Nephron progenitor cell (in vitro differentiated cells): ENCODE results near the gene COL5A1.

Experiments
- DNase-seq: peaks from one replicate; pipeline ENCODE4 v3.0.0; 2021
- H3K27ac Mint-ChIP-seq: 2 replicates; pipeline ENCODE4 v1.8.0; 2021; ENCODE audit warnings: mild to moderate bottlenecking, moderate library complexity, mixed read lengths
- H3K27me3 Mint-ChIP-seq: 2 replicates; pipeline ENCODE4 v1.8.0; 2021; ENCODE audit warnings: mild to moderate bottlenecking, low read depth, mixed read lengths; ENCODE audit not compliant: poor library complexity
- H3K36me3 Mint-ChIP-seq: 2 replicates; pipeline ENCODE4 v1.8.0; 2021; ENCODE audit warnings: low read depth, mixed read lengths
- H3K4me1 Mint-ChIP-seq: 2 replicates; pipeline ENCODE4 v1.8.0; 2021; ENCODE audit warnings: mixed read lengths
- H3K4me3 Mint-ChIP-seq: 2 replicates; pipeline ENCODE4 v1.8.0; 2021; ENCODE audit warnings: mild to moderate bottlenecking, moderate library complexity, mixed read lengths
- H3K9me3 Mint-ChIP-seq: 2 replicates; pipeline ENCODE4 v1.8.0; 2021; ENCODE audit warnings: mild to moderate bottlenecking, moderate library complexity, mixed read lengths
- CTCF ChIP-seq: fragments of 200-600 bp; sonication (generic); IDR thresholded peaks from 2 replicates; pipeline ENCODE4 v1.5.0; 2021; ENCODE audit warnings: antibody characterized with exemption

The COL5A1 gene

GRCh38 chr9:134723491-134724190 lies 82.0 kb downstream of the COL5A1 start:
- H3K9me3 Mint-ChIP-seq: no peaks in the 10 kb centered on the region
- DNase-seq: no peak
- peak overlapping the region; percentile 45 for H3K27ac Mint-ChIP-seq
- peaks cover 5% of the 10 kb centered on the region for H3K36me3 Mint-ChIP-seq
- peaks cover 4% of the 10 kb centered on the region for H3K27me3 Mint-ChIP-seq
- H3K4me1 Mint-ChIP-seq: peaks cover 7% of the 10 kb centered on the region
- no peak for TF ChIP-seq CTCF
- no peak overlapping the region for H3K4me3 Mint-ChIP-seq

GRCh38 chr9:134724202-134724911 lies 82.8 kb downstream of the COL5A1 start:
- Mint-ChIP-seq H3K4me1 (peaks cover 8% of the 10 kb centered on the region), H3K9me3 (no peaks in the 10 kb centered on the region), H3K27ac (peak overlapping the region; percentile 45), H3K4me3 (no peak overlapping the region), H3K27me3 (peaks cover 4% of the 10 kb centered on the region), H3K36me3 (peaks cover 9% of the 10 kb centered on the region)
- no peak for TF ChIP-seq CTCF
- no peak for DNase-seq

- H3K4me3 Mint-ChIP-seq: no peak overlapping the region
- no peak for DNase-seq
- peaks cover 4% of the 10 kb centered on the region for H3K4me1 Mint-ChIP-seq
- H3K9me3 Mint-ChIP-seq: no peaks in the 10 kb centered on the region
- H3K27me3 Mint-ChIP-seq: peaks cover 4% of the 10 kb centered on the region
- no peak overlapping the region for H3K27ac Mint-ChIP-seq
- TF ChIP-seq CTCF: no peak
- H3K36me3 Mint-ChIP-seq: peaks cover 10% of the 10 kb centered on the region
Observed at GRCh38 chr9:134724912-134725604, 83.5 kb downstream of the COL5A1 start.

- Mint-ChIP-seq H3K27me3 (peaks cover 4% of the 10 kb centered on the region), H3K9me3 (no peaks in the 10 kb centered on the region)
- DNase-seq: no peak
Observed at GRCh38 chr9:134725605-134725940, 84.0 kb downstream of the COL5A1 start.

GRCh38 chr9:134726026-134726721 lies 84.6 kb downstream of the COL5A1 start:
- no peaks in the 10 kb centered on the region for H3K9me3 Mint-ChIP-seq
- DNase-seq: no peak
- H3K27ac Mint-ChIP-seq: no peak overlapping the region
- TF ChIP-seq CTCF: no peak
- H3K4me1 Mint-ChIP-seq: peaks cover 4% of the 10 kb centered on the region
- no peak overlapping the region for H3K4me3 Mint-ChIP-seq
- peaks cover 16% of the 10 kb centered on the region for H3K36me3 Mint-ChIP-seq
- H3K27me3 Mint-ChIP-seq: peaks cover 4% of the 10 kb centered on the region

More at GRCh38 chr9:134725605-134725940, 84.0 kb downstream of the COL5A1 start:
- H3K4me3 Mint-ChIP-seq: no peak overlapping the region
- peaks cover 14% of the 10 kb centered on the region for H3K36me3 Mint-ChIP-seq
- H3K27ac Mint-ChIP-seq: no peak overlapping the region
- TF ChIP-seq CTCF: no peak
- H3K4me1 Mint-ChIP-seq: peaks cover 4% of the 10 kb centered on the region
